HCT116 (cell line): ENCODE data around the gene CAMK2A. TPM values are rescaled to one million over a fixed set of nuclear protein-coding genes. Genes with fewer than 3 reads are reported as not detected.

Source experiments
- ATAC-seq: fragments of 200-7000 bp; cut with Tn5 transposase; 2 replicates; pipeline ENCODE4 v1.9.1; 2020; ENCODE audit warnings: mild to moderate bottlenecking, moderate library complexity
- BruUV-seq: library from RNA; stranded (reverse); fragments of 400-500 nt; replicated peaks from 2 replicates; lab custom pipeline; 2021; lab: Mats Ljungman, UMichigan
- CTCF ChIA-PET: fragments of 300-600 bp; sonication (Branson Sonifier 250); formaldehyde crosslinking; loops from one replicate; lab custom pipeline; 2021; ENCODE audit warnings: antibody characterized with exemption; lab: Charles Lee
- POLR2A ChIA-PET: fragments of 300-600, 350-600 bp; sonication (Branson Sonifier 250); formaldehyde crosslinking; loops from one replicate; lab custom pipeline; 2021; ENCODE audit warnings: antibody characterized with exemption; lab: Charles Lee
- RAD21 ChIA-PET, 2 experiments: fragments of 300-600 bp; sonication (Branson Sonifier 250); formaldehyde crosslinking; loops; one replicate each; lab custom pipeline; 2023; ENCODE audit warnings: low total read pairs in 2 of 2; ENCODE audit not compliant: uncharacterized antibody in 2 of 2, unreplicated experiment in 2 of 2, low non-redundant PET in 1 of 2; lab: Charles Lee
- DNase-seq: peaks from one replicate; pipeline ENCODE4 v3.0.0-alpha.2; 2010; ENCODE audit warnings: low read depth, low spot score
- H2AFZ ChIP-seq: fragments of 200-600 bp; shearing (Covaris generic), sonication (generic); 2 replicates; pipeline ENCODE4 v1.6.1; 2017; ENCODE audit warnings: low read depth, mixed run types, mixed read lengths, antibody characterized with exemption, low read length; ENCODE audit not compliant: poor library complexity, severe bottlenecking
- H3K27ac ChIP-seq: 2 replicates; pipeline ENCODE4 v1.5.1; 2012; ENCODE audit warnings: low read depth, low read length
- H3K27me3 ChIP-seq: fragments of 200-600 bp; sonication (generic); 2 replicates; pipeline ENCODE4 v1.6.1; 2016; ENCODE audit warnings: mixed run types, low read length, mixed read lengths; ENCODE audit not compliant: insufficient read depth
- H3K36me3 ChIP-seq, 2 experiments: fragments of 200-500 bp in 1 of 2; fragments of 200-600 bp in 1 of 2; sonication (Bioruptor generic) in 1 of 2; sonication (generic) in 1 of 2; 2 replicates each; pipeline versions ENCODE4 v1.5.1 to v1.6.1; 2014 to 2016; ENCODE audit warnings: low read length in 2 of 2, inconsistent platforms in 1 of 2, mixed read lengths in 1 of 2, mixed run types in 1 of 2; ENCODE audit not compliant: insufficient read depth in 2 of 2, control insufficient read depth in 1 of 2
- H3K4me1 ChIP-seq, 2 experiments: fragments of 200-600 bp in 1 of 2; sonication (generic) in 1 of 2; 2 replicates each; pipeline versions ENCODE4 v1.5.1 to v1.6.1; 2012 to 2017; ENCODE audit warnings: low read length in 2 of 2, inconsistent platforms in 1 of 2, mild to moderate bottlenecking in 1 of 2, mixed read lengths in 1 of 2, mixed run types in 1 of 2, moderate library complexity in 1 of 2; ENCODE audit not compliant: insufficient read depth in 2 of 2, control insufficient read depth in 1 of 2
- H3K4me2 ChIP-seq: fragments of 200-600 bp; sonication (generic); 2 replicates; pipeline ENCODE4 v1.6.1; 2017; ENCODE audit warnings: mixed run types, low read length, mixed read lengths
- H3K4me3 ChIP-seq, 2 experiments: fragments of 200-600 bp in 1 of 2; sonication (generic) in 1 of 2; replicated peaks in 1 of 2; 2 replicates each; pipeline ENCODE4 v1.5.1; 2011 to 2016; ENCODE audit warnings: low read length in 2 of 2, control low read depth in 1 of 2, low read depth in 1 of 2, mild to moderate bottlenecking in 1 of 2, mixed read lengths in 1 of 2, mixed run types in 1 of 2
- H3K79me2 ChIP-seq: fragments of 200-600 bp; sonication (generic); 2 replicates; pipeline ENCODE4 v1.6.1; 2017; ENCODE audit warnings: mild to moderate bottlenecking, mixed run types, low read length, moderate library complexity, mixed read lengths; ENCODE audit not compliant: insufficient read depth
- H3K9ac ChIP-seq: fragments of 200-600 bp; sonication (generic); 2 replicates; pipeline ENCODE4 v1.6.1; 2016; ENCODE audit warnings: low read length, mixed read lengths
- H3K9me2 ChIP-seq: fragments of 200-600 bp; sonication (generic), shearing (Covaris generic); 2 replicates; pipeline ENCODE4 v1.6.1; 2017; ENCODE audit warnings: mixed run types, mild to moderate bottlenecking, moderate library complexity; ENCODE audit not compliant: insufficient read depth
- H3K9me3 ChIP-seq, 2 experiments: fragments of 200-500 bp in 1 of 2; fragments of 200-600 bp in 1 of 2; sonication (Bioruptor generic) in 1 of 2; sonication (generic) in 1 of 2; 2 replicates each; pipeline ENCODE4 v1.6.1; 2014 to 2017; ENCODE audit warnings: low read length in 2 of 2, mixed read lengths in 2 of 2, inconsistent platforms in 1 of 2, low read depth in 1 of 2, mild to moderate bottlenecking in 1 of 2, mixed run types in 1 of 2, moderate library complexity in 1 of 2; ENCODE audit not compliant: control insufficient read depth in 1 of 2, insufficient read depth in 1 of 2
- H4K20me1 ChIP-seq: fragments of 200-600 bp; sonication (generic), shearing (Covaris generic); 2 replicates; pipeline ENCODE4 v1.6.1; 2017; ENCODE audit warnings: mixed run types, mild to moderate bottlenecking, moderate library complexity; ENCODE audit not compliant: insufficient read depth
- CBX3 ChIP-seq: IDR thresholded peaks from 2 replicates; pipeline ENCODE4 v1.6.1; 2012; ENCODE audit warnings: low read depth
- CEBPB ChIP-seq: IDR thresholded peaks from 2 replicates; pipeline ENCODE4 v1.6.1; 2012; ENCODE audit warnings: low read depth
- EGR1 ChIP-seq: IDR thresholded peaks from 2 replicates; pipeline ENCODE4 v1.6.1; 2012; ENCODE audit warnings: low read depth
- ELF1 ChIP-seq: IDR thresholded peaks from 2 replicates; pipeline ENCODE4 v1.6.1; 2012; ENCODE audit warnings: low read depth, borderline replicate concordance
- EZH2 ChIP-seq: fragments of 200-600 bp; sonication (generic); IDR thresholded peaks from 2 replicates; pipeline ENCODE4 v1.6.1; 2017; ENCODE audit warnings: antibody characterized with exemption, mixed run types
- EZH2phosphoT487 ChIP-seq: fragments of 200-600 bp; IDR thresholded peaks from 2 replicates; pipeline ENCODE4 v1.6.1; 2018; ENCODE audit warnings: antibody characterized with exemption, borderline replicate concordance
- POLR2A ChIP-seq: IDR thresholded peaks from 2 replicates; pipeline ENCODE4 v1.7.0; 2011; ENCODE audit warnings: borderline replicate concordance; ENCODE audit not compliant: insufficient read depth, insufficient read length; ENCODE audit errors: extremely low read depth
- POLR2AphosphoS5 ChIP-seq: IDR thresholded peaks from 2 replicates; pipeline ENCODE4 v1.6.1; 2011; ENCODE audit warnings: mild to moderate bottlenecking, low read depth, low read length, moderate library complexity
- RAD21 ChIP-seq: IDR thresholded peaks from 2 replicates; pipeline ENCODE4 v1.6.1; 2012; ENCODE audit warnings: low read depth, mild to moderate bottlenecking
- SIN3A ChIP-seq: IDR thresholded peaks from 2 replicates; pipeline ENCODE4 v1.6.1; 2012; ENCODE audit warnings: low read depth
- SRF ChIP-seq: IDR thresholded peaks from 2 replicates; pipeline ENCODE4 v1.6.1; 2012; ENCODE audit warnings: low read depth
- TCF7L2 ChIP-seq: IDR thresholded peaks from 2 replicates; pipeline ENCODE4 v1.7.0; 2011; ENCODE audit warnings: borderline replicate concordance, inconsistent platforms; ENCODE audit not compliant: insufficient read depth, insufficient read length; ENCODE audit errors: extremely low read depth
- ZNF274 ChIP-seq: fragments of 200-500 bp; sonication (Bioruptor generic); IDR thresholded peaks from 2 replicates; pipeline ENCODE4 v1.6.1; 2014; ENCODE audit warnings: mild to moderate bottlenecking, low read depth, low read length, inconsistent platforms
- intact Hi-C: fragments of 100-400 bp; cut with micrococcal nuclease; formaldehyde crosslinking; loops from 2 replicates; pipeline ENCODE4 v1.10.0; 2022
- total RNA-seq: library from RNA; stranded (reverse); gene quantifications from one replicate; pipeline ENCODE4 v1.2.1, GENCODE V29; 2021; ENCODE audit not compliant: unreplicated experiment
- TF ChIP-seq, protein P1 (sequence below): IDR thresholded peaks from 2 replicates; pipeline ENCODE4 v1.6.1; 2011; ENCODE audit warnings: mild to moderate bottlenecking, low read length, moderate library complexity; ENCODE audit not compliant: insufficient replicate concordance; ENCODE audit errors: extremely low read depth
- TF ChIP-seq, protein P2 (sequence below), 3 experiments: fragments of 200-600 bp in 1 of 3; sonication (generic) in 1 of 3; IDR thresholded peaks in 2 of 3; conservative IDR thresholded peaks in 1 of 3; 2 replicates each; pipeline ENCODE4 v1.5.1; 2012 to 2017; ENCODE audit warnings: low read depth in 2 of 3, low read length in 2 of 3, antibody characterized with exemption in 1 of 3, borderline replicate concordance in 1 of 3, control low read depth in 1 of 3, mild to moderate bottlenecking in 1 of 3, mixed read lengths in 1 of 3, mixed run types in 1 of 3, moderate library complexity in 1 of 3; ENCODE audit not compliant: insufficient read depth in 1 of 3
- TF ChIP-seq, protein P3 (sequence below): IDR thresholded peaks from 2 replicates; pipeline ENCODE4 v1.6.1; 2012

The CAMK2A gene
- total RNA-seq, 1 experiment from 2014 or later, result not detected

DNA sequence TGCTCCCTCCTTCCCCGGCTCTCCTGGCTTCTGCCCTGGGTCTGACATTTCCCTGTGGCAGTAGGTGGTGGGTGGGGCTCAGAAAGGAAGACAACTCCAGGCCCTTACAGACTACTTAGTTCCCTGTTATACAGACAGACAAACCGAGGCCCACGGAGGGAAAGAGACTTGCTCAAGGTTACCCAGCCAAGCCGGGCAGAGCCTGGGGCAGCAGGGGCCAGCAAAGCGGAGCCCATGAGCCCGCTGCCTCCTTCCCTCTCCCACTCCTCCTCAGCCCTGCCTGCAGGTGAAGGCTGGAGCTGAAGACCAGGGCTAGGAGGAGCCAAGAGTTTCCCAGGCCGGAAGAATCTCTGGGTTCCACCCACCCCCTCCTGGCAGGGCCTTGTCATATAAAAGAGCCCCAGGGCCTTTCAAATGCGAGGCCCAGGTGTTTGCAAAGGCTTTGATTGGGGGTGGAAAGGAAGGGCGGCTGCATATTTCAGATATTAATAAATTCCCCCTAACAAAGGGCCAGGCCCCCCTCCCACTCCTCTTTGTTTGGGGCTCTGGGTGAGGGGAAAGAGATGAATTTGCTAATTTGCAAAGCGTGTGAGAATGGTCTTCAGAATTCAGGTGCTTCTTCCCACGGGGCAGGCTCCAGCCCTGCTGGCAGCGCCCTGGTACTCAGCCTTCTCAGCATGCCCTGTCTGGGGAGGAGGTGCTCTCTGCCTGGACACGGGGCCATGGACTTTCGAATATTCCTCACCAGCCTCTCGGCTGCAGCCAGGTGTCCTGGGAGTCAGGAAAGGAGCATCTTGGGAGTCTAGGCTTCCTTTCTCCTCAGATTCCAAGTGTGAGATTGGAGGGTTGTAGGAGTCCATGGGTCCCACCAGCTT is 78.2 kb downstream of the CAMK2A start (continued):
- TF ChIP-seq EZH2phosphoT487 (no peak), ZNF274 (no peak), SIN3A (no peak)

DNA sequence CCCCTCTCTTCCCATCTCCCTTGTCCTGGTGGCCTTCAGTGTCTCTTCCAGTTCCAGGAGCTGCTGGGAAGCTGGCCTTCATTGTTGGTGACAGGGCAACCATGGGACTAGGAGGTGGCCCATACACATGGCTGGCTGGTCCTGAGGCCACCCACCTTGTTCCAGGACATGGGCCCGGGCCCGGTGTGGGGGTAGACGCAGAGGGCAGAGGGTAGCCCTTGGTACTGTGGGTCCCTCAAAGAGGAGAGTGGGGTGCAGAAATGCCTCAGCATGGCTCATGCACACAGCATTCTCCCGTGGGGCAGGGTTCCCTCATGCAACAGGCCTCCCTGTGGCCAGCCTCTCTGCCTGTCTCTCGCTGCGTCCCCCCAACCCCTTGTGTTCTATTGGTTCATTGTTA is 78.9 kb downstream of the CAMK2A start:
- Histone ChIP-seq H3K79me2 (no peaks in the 10 kb centered on the region), H3K9me3 (no peaks in the 10 kb centered on the region), H3K9ac (no peak overlapping the region), H3K27ac (no peak overlapping the region), H3K4me2 (no peak overlapping the region), H3K4me1 (peaks cover 0 to 12% of the 10 kb centered on the region in 2 experiments; a peak in 2 of 4 replicates), H3K9me2 (no peaks in the 10 kb centered on the region)
- intact Hi-C loops, result loop anchor here (10.0 kb wide), 2 partner anchors 166 to 206 kb away; partner anchors contain the start of genes HMGXB3 and TIGD6
- no TSS peak for BruUV-seq
- CTCF ChIA-PET, result no interaction called here
- DNase-seq, result no peak
- RAD21 ChIA-PET, result no interaction called here
- TF ChIP-seq CBX3 (no peak), SRF (no peak), ELF1 (no peak), EZH2phosphoT487 (no peak), EZH2 (no peak), EGR1 (no peak), SIN3A (no peak), POLR2A (no peak), POLR2AphosphoS5 (no peak), TCF7L2 (no peak), RAD21 (no peak), CEBPB (no peak)
- TF ChIP-seq, protein P1, sequence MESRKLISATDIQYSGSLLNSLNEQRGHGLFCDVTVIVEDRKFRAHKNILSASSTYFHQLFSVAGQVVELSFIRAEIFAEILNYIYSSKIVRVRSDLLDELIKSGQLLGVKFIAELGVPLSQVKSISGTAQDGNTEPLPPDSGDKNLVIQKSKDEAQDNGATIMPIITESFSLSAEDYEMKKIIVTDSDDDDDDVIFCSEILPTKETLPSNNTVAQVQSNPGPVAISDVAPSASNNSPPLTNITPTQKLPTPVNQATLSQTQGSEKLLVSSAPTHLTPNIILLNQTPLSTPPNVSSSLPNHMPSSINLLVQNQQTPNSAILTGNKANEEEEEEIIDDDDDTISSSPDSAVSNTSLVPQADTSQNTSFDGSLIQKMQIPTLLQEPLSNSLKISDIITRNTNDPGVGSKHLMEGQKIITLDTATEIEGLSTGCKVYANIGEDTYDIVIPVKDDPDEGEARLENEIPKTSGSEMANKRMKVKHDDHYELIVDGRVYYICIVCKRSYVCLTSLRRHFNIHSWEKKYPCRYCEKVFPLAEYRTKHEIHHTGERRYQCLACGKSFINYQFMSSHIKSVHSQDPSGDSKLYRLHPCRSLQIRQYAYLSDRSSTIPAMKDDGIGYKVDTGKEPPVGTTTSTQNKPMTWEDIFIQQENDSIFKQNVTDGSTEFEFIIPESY, result no peak
- TF ChIP-seq, protein P2, sequence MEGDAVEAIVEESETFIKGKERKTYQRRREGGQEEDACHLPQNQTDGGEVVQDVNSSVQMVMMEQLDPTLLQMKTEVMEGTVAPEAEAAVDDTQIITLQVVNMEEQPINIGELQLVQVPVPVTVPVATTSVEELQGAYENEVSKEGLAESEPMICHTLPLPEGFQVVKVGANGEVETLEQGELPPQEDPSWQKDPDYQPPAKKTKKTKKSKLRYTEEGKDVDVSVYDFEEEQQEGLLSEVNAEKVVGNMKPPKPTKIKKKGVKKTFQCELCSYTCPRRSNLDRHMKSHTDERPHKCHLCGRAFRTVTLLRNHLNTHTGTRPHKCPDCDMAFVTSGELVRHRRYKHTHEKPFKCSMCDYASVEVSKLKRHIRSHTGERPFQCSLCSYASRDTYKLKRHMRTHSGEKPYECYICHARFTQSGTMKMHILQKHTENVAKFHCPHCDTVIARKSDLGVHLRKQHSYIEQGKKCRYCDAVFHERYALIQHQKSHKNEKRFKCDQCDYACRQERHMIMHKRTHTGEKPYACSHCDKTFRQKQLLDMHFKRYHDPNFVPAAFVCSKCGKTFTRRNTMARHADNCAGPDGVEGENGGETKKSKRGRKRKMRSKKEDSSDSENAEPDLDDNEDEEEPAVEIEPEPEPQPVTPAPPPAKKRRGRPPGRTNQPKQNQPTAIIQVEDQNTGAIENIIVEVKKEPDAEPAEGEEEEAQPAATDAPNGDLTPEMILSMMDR (IDR thresholded peaks at IDR 0.05 in 2 of 3, conservative IDR thresholded peaks at IDR 0.05 in 1 of 3; ENCODE audit: borderline replicate concordance in 1 of 3, insufficient read depth in 1 of 3, low read depth in 2 of 3, low read length in 2 of 3), result no peak
- TF ChIP-seq, protein P3, sequence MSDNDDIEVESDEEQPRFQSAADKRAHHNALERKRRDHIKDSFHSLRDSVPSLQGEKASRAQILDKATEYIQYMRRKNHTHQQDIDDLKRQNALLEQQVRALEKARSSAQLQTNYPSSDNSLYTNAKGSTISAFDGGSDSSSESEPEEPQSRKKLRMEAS, result no peak
- TF ChIP-seq, all 23 proteins: peak for 0
- Histone ChIP-seq H3K4me3 (no peak overlapping the region), H3K27me3 (no peaks in the 10 kb centered on the region), H4K20me1 (no peaks in the 10 kb centered on the region), H3K36me3 (no peaks in the 10 kb centered on the region), H2AFZ (no peak overlapping the region)
- POLR2A ChIA-PET, result no interaction called here
- ATAC-seq, result no peak
